Stimulated activated memory B cell treated with anti-CD40 and anti-IgM and Interleukin-4, amounts not matched to agents 10 μg/mL and 1 μg/mL and 100 μg/mL, for 72 hours (primary cell): ENCODE results near the gene KCNK10.

Experiments
- ATAC-seq: fragments of 150-1000 bp; cut with Tn5 transposase; 2 replicates; pipeline ENCODE4 v1.10.0; 2021
- H3K27ac Mint-ChIP-seq: one replicate; pipeline ENCODE4 v1.8.0; 2022; ENCODE audit warnings: mild to moderate bottlenecking, mixed read lengths
- H3K27me3 Mint-ChIP-seq: one replicate; pipeline ENCODE4 v1.8.0; 2022; ENCODE audit warnings: mixed read lengths
- H3K36me3 Mint-ChIP-seq: one replicate; pipeline ENCODE4 v1.8.0; 2022; ENCODE audit warnings: mixed read lengths
- H3K4me1 Mint-ChIP-seq: one replicate; pipeline ENCODE4 v1.8.0; 2022; ENCODE audit warnings: mixed read lengths
- H3K4me3 Mint-ChIP-seq: one replicate; pipeline ENCODE4 v1.8.0; 2022; ENCODE audit warnings: mild to moderate bottlenecking, moderate library complexity, mixed read lengths
- H3K9me3 Mint-ChIP-seq: one replicate; pipeline ENCODE4 v1.8.0; 2022; ENCODE audit warnings: mixed read lengths

KCNK10 gene

DNA sequence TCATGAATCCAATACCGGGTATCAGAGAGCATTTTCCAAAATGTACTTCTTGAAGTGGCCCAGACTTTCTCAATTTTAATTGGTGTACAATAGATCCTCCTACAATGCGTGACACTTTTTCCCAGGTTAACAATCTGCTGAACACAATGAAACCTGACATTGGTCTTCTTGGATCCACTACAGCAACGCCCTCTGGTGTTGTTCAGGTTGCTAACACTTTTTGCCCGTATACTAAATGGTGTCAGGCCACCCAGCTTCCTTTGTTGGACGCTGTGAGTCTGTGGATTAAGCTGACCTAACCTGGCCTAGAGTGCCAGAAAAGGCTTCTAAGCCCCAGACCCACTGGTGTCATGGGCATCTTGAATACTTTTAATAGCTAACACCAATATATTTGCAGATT lies 89.2 kb downstream of the KCNK10 start:
- peaks cover 22% of the 10 kb centered on the region for H3K27me3 Mint-ChIP-seq
- H3K4me1 Mint-ChIP-seq, result no peaks in the 10 kb centered on the region
- no peak for ATAC-seq
- peaks cover 5% of the 10 kb centered on the region for H3K36me3 Mint-ChIP-seq
- no peak overlapping the region for H3K27ac Mint-ChIP-seq
- H3K4me3 Mint-ChIP-seq, result no peak overlapping the region
- H3K9me3 Mint-ChIP-seq, result peaks cover 6% of the 10 kb centered on the region

DNA sequence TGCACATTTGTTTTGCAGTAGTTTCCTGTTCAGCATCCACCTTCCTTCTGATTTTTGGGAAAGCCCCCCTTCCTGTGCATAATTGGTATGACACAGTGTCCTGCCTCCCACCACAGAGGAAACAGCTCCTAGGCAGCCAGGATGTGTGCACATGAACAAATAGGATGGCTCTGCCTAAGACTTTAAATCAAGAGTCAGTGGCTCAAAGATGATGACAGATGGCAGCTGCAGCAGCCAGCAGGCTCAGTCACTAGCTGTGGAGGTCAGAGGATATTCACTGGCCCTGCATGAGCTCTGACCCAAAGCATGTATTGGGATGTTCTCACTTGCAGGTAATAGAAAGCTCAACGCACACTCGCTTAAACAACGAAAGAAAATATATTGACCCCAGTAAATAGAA lies 90.3 kb downstream of the KCNK10 start:
- Mint-ChIP-seq H3K9me3 (peaks cover 6% of the 10 kb centered on the region), H3K36me3 (peaks cover 5% of the 10 kb centered on the region), H3K27ac (no peak overlapping the region), H3K4me1 (no peaks in the 10 kb centered on the region), H3K27me3 (peaks cover 18% of the 10 kb centered on the region), H3K4me3 (no peak overlapping the region)
- no peak for ATAC-seq

DNA sequence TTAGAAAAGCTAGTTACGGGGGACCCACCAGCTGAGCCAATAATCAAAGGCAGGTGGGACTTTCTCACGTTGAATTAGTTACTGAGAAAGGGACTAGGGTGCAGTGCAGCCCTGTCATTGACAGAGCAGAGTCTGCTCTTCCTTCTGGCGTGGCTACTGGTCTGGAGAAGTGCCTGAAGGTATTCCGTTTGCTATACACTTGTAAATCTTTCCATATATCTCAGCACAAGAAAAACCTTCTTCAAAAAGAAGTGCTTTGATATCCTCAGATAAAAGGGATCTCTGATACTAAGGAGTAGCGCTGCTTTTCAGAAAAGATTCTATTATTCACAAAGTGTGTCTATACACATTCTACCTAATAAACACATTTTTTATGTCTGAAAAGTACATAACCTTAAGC lies 91.5 kb downstream of the KCNK10 start:
- Mint-ChIP-seq H3K9me3 (peaks cover 6% of the 10 kb centered on the region), H3K27me3 (peaks cover 19% of the 10 kb centered on the region), H3K27ac (no peak overlapping the region), H3K36me3 (peaks cover 5% of the 10 kb centered on the region), H3K4me3 (no peak overlapping the region), H3K4me1 (no peaks in the 10 kb centered on the region)
- no peak for ATAC-seq

DNA sequence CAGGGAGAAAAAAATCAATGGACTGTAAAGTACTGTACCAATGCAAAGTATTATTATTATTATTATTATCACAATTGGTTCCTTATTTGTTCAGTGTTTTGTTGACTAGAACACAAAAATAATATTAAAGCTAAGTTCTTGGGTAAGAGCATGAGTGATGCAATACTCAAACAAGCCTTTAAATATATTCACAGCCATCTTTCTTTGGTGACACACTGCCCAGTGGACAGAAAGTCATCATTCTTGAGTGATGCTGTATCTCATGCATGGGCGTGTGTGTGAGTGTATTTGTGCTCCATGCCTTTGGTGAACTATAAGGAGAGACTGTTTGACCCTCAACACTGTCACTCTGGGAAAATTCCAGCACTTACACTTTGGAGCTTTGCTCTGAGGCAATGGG lies 93.6 kb downstream of the KCNK10 start:
- Mint-ChIP-seq H3K36me3 (no peaks in the 10 kb centered on the region), H3K27ac (no peak overlapping the region), H3K27me3 (peaks cover 24% of the 10 kb centered on the region), H3K4me3 (no peak overlapping the region), H3K9me3 (no peaks in the 10 kb centered on the region), H3K4me1 (no peaks in the 10 kb centered on the region)
- ATAC-seq, result no peak

DNA sequence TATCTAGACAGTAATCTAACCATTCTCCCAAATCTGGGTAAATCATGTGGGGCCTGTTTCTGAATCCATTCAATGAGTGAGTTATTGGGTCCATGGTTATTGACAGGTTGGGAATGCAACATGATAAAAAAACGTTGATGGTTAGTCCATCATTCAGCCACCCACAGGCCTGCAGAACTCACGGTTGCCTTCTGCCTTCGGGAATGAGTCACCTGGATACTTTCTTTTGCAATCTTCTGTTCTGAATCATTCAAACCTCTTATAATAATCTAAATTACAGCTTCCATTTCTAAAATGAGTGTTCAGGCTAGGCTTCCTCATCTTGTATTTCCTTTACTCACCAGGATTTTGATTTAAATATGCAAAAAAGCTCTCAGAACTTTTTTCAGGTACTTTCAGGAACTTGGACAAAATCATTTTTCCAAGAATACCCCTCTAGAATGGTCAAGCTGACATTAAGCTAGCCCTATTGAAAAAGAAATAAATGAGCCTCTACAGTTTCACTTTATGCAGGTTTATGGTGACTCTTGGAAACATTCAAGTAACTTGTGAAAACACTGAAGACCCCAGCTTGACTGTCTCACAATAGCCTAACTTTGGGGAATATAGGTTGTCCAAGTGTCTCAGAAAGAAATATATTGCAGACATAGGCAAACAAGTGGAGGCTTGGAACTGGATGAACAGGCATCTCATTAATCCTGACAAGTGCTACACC lies 94.4 kb downstream of the KCNK10 start:
- Mint-ChIP-seq H3K36me3 (no peaks in the 10 kb centered on the region), H3K4me1 (no peaks in the 10 kb centered on the region), H3K27ac (no peak overlapping the region), H3K27me3 (peaks cover 22% of the 10 kb centered on the region), H3K9me3 (peaks cover under 1% of the 10 kb centered on the region), H3K4me3 (no peak overlapping the region)
- no peak for ATAC-seq

DNA sequence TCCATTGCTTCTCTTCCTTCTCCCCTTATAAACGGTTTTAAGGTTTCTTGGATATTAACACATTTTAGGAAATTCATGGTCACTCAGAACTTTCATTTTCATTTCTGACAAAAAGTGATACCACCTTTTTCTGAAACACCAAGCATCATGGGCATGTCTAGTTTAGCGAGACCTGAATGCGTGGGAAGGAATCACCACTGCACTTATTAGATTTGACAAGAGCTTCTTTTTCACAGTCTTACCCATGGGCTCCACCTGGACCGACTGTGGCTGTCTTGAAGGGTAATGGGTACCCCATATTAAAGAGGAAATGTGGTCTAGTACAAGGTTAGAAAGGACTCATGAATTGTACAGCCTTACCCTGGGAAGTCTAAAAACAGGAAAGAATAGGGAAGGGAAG lies 95.4 kb downstream of the KCNK10 start:
- Mint-ChIP-seq H3K9me3 (peaks cover 9% of the 10 kb centered on the region), H3K4me3 (no peak overlapping the region), H3K4me1 (no peaks in the 10 kb centered on the region), H3K27me3 (peaks cover 22% of the 10 kb centered on the region), H3K27ac (no peak overlapping the region), H3K36me3 (no peaks in the 10 kb centered on the region)
- ATAC-seq, result no peak

DNA sequence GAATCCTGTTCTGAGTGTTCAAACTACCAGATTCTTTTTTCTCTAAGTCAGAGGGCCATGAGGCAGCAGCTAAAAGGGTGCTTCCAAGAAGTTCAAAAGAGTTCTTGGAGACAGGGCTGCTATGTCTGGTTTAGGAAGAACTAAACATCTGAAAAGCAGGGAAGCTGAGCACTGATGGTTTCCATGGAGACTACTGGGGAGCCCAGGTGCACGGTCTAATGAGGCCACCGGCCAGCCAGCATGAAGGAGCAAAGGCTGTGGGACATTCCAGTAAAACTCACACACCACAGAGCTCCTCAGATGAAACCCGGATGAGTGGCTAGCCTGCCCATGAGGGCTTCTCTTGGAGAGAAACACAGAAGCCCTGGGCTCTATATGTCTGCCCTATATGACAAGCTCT lies 97.3 kb downstream of the KCNK10 start:
- H3K4me3 Mint-ChIP-seq, result no peak overlapping the region
- H3K27me3 Mint-ChIP-seq, result peaks cover 22% of the 10 kb centered on the region
- ATAC-seq, result no peak
- no peak overlapping the region for H3K27ac Mint-ChIP-seq
- no peaks in the 10 kb centered on the region for H3K36me3 Mint-ChIP-seq
- H3K9me3 Mint-ChIP-seq, result peaks cover 18% of the 10 kb centered on the region
- H3K4me1 Mint-ChIP-seq, result no peaks in the 10 kb centered on the region

DNA sequence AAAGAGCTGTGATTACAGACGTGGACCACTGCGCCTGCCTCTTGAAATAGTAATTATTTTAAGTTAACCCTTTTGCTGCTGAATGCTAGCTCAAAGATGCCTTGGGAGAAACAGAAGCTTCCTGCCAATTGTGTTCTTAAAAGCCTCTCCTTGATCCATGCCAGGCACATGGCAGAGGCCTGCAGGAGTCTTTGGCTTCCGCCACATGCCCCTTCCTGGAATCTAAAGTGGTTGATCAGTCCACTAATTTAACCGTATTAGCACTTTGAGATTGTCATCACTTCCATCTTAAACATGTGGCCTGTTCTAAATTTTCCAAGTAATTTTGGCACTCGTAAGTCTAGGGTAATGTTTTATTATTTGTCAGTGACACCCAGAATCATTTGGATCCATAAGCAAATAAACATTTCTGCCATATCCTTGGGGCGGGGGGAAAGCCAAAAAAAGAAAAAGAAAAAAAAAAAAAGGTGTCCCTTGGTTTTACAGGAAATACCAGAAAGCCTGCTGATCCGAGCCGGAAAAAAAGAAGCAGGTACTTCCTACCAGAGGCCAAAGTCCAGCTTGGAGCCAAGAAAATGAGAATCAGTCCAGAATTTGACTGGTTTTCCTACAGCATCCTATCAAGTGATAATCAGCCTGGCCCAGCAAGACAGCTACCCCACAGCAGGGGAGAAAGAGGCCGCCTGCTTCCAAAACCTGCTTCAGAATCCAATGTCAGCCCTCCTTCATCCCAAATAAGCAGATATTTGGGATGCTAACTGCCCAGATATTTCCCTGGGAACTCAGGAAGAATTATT lies 104.8 kb downstream of the KCNK10 start:
- Mint-ChIP-seq H3K27me3 (peaks cover 14% of the 10 kb centered on the region), H3K36me3 (no peaks in the 10 kb centered on the region), H3K27ac (no peak overlapping the region), H3K4me3 (no peak overlapping the region), H3K4me1 (no peaks in the 10 kb centered on the region), H3K9me3 (peaks cover 13% of the 10 kb centered on the region)
- ATAC-seq, result no peak

DNA sequence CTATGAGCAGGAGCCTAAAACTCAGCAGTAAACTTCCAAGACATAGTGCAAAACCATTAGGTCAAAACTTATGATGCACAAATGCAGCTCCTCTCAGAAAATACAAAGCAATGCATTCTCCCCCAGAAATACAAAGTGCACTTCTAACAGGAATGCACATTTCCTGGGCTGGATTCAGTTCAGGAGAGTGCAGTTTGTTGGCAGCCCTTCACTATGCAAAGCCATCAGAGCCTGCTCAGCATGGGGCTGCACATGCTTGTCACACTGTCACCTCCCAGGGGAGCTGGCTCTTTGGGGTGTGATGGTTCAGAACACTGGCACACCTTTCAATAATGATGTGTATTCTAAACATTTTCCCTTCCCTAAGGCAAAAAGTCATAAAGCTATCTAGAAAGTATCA lies 110.4 kb downstream of the KCNK10 start:
- Mint-ChIP-seq H3K36me3 (no peaks in the 10 kb centered on the region), H3K27me3 (peaks cover 25% of the 10 kb centered on the region), H3K4me3 (no peak overlapping the region), H3K9me3 (no peaks in the 10 kb centered on the region), H3K4me1 (no peaks in the 10 kb centered on the region), H3K27ac (no peak overlapping the region)
- no peak for ATAC-seq

DNA sequence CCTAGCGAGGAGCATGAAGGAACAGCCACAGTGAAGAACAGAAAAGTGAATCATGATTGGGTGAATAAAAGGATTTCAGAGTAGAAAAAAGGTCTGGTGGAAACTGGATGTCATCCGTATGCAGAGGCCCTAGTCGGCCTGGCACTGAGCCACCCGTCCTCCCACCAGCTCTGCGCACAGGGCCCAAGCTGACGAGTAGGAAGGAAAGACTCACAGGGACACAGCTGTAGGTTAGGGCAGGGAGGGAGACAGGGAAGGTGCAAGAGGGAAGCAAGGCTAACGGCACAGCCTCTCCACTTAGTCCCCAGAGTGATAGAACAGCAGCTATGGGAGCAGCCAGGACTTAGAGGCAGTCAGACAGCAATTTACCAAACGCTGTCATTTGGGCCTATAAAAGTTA lies 112.6 kb downstream of the KCNK10 start:
- no peaks in the 10 kb centered on the region for H3K9me3 Mint-ChIP-seq
- H3K27ac Mint-ChIP-seq, result no peak overlapping the region
- no peaks in the 10 kb centered on the region for H3K4me1 Mint-ChIP-seq
- H3K4me3 Mint-ChIP-seq, result no peak overlapping the region
- no peaks in the 10 kb centered on the region for H3K36me3 Mint-ChIP-seq
- H3K27me3 Mint-ChIP-seq, result peaks cover 15% of the 10 kb centered on the region
- ATAC-seq, result no peak

DNA sequence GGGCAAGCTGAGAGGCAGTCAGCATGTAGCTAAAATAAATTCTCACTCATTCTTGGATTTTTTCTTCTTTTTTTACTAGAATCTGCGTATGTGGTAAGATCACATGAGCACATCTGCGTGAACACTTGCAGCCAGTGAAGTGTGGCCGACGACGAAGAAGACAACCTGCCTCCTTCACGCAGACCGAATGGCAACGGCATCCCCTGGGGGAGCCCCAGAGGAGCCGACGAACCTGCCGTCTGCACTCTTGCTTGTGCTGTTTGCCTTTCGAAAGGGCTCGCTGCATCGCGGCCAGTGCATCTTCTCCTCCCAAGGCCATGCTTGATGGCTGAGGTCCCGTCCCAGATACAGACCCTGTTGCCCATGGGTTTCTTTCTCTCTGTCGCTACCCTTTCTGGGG lies 113.8 kb downstream of the KCNK10 start:
- Mint-ChIP-seq H3K27ac (no peak overlapping the region), H3K36me3 (no peaks in the 10 kb centered on the region), H3K9me3 (no peaks in the 10 kb centered on the region), H3K4me3 (no peak overlapping the region), H3K4me1 (no peaks in the 10 kb centered on the region), H3K27me3 (peaks cover 12% of the 10 kb centered on the region)
- ATAC-seq, result no peak

DNA sequence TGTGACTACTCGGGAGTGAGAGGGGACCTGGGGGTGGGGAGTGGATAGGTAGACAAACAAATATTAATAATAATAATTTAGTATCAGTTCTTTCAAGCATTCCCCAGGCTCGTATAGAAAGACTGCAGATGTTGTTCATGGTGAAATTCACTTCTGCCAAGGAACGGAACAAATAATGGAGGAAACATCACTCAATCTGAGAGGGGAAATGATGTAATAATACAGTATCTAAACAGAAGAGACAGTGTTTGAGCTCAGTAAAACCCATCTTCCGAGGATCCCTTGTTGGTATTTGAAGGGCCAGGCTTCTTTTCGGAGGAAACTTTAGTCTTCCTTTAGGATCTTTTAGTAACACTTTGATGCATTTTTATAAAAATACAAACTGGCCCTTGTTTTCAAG lies 114.2 kb downstream of the KCNK10 start:
- Mint-ChIP-seq H3K4me1 (no peaks in the 10 kb centered on the region), H3K36me3 (no peaks in the 10 kb centered on the region), H3K9me3 (no peaks in the 10 kb centered on the region), H3K4me3 (no peak overlapping the region), H3K27me3 (peaks cover 17% of the 10 kb centered on the region), H3K27ac (no peak overlapping the region)
- no peak for ATAC-seq

DNA sequence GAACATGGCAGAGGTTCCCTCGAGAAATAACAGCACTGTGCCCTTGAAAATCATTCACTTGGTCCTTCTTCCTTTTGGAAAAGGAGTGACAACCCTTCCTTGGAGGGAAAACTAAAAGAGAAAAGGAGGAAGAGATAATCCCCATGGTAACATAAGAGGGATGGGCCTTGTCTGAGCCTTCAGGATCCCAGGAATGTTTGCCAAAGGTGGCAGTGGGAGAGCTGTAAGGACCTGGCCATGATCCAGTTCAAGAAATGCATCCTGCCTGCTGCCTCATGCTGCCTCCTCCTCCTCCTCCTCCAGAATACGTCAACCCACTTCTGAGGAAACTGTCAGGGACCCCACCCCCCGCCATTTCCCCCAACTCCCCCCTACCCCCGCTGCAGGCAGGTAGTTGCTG lies 118.8 kb downstream of the KCNK10 start:
- H3K27me3 Mint-ChIP-seq, result peaks cover 34% of the 10 kb centered on the region
- no peak overlapping the region for H3K4me3 Mint-ChIP-seq
- no peaks in the 10 kb centered on the region for H3K36me3 Mint-ChIP-seq
- H3K9me3 Mint-ChIP-seq, result no peaks in the 10 kb centered on the region
- no peak for ATAC-seq
- no peak overlapping the region for H3K27ac Mint-ChIP-seq
- H3K4me1 Mint-ChIP-seq, result no peaks in the 10 kb centered on the region

DNA sequence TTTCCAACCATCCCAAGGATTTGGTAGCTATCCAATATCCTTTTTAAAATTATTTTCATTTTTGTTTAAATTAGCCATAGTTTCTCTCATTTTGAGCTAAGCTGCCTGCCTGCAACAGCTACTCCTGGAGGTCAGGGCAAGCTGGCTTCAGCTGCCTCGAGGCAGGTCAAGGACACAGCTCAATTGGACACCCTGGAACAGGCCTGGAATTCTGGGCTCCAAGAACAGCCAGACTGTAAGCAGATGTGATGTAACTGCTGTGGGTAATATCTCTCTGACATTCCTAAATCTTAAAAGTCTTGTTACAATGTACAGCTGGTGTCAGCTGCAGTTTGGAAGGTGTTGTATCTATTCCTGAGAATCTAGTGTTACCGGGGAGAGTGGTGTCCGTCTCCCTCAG lies 119.8 kb downstream of the KCNK10 start:
- H3K27ac Mint-ChIP-seq, result no peak overlapping the region
- no peaks in the 10 kb centered on the region for H3K4me1 Mint-ChIP-seq
- peaks cover 38% of the 10 kb centered on the region for H3K27me3 Mint-ChIP-seq
- no peak for ATAC-seq
- H3K36me3 Mint-ChIP-seq, result no peaks in the 10 kb centered on the region
- H3K4me3 Mint-ChIP-seq, result no peak overlapping the region
- no peaks in the 10 kb centered on the region for H3K9me3 Mint-ChIP-seq

DNA sequence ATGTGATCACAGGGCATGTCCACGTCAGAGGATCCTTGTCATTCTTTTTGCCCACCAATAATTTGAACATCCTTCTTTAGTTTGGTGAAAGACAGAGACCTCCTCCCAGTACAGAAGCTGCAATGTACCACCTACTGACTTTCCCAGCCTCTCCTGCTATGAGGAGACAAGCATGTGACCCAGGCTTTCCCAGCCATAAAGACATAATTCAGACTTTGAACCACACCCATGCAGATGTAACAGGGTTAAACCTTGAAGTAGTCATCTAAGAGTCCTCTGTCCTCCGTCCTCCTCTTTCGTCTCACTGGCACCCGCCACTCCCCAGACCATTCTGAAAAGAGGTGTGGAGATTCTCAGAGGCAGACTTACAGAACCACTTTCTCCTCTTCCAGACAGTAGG lies 120.8 kb downstream of the KCNK10 start:
- H3K4me1 Mint-ChIP-seq, result no peaks in the 10 kb centered on the region
- no peak for ATAC-seq
- no peaks in the 10 kb centered on the region for H3K9me3 Mint-ChIP-seq
- H3K27me3 Mint-ChIP-seq, result peaks cover 46% of the 10 kb centered on the region
- no peak overlapping the region for H3K27ac Mint-ChIP-seq
- H3K36me3 Mint-ChIP-seq, result no peaks in the 10 kb centered on the region
- H3K4me3 Mint-ChIP-seq, result no peak overlapping the region

DNA sequence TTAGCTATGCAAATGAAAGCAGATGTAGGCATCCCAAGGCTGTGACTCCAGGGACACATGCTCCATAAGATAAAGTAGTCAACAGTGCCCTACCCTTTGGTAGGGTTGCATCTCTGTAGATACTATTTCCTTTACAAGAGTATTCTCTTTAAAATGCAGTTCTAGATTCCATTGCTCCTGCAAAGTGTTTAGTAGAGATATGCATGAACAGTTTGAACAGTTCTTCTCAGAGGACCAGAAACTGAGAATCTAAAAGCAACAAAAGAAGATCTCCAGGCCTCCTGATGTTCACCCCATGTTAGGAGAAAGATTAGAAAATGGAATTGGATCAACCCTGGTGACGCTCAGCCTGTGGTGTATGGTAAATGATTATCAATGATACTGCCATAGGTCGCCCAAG lies 121.2 kb downstream of the KCNK10 start:
- H3K4me3 Mint-ChIP-seq, result no peak overlapping the region
- no peak overlapping the region for H3K27ac Mint-ChIP-seq
- H3K36me3 Mint-ChIP-seq, result no peaks in the 10 kb centered on the region
- ATAC-seq, result no peak
- no peaks in the 10 kb centered on the region for H3K9me3 Mint-ChIP-seq
- H3K27me3 Mint-ChIP-seq, result peaks cover 47% of the 10 kb centered on the region
- H3K4me1 Mint-ChIP-seq, result no peaks in the 10 kb centered on the region
